Hepatocyte (in vitro differentiated cells): Measurements from ENCODE around the gene ZNF597.

Experiments used
- EZH2 ChIP-seq: fragments of 200-600 bp; sonication (generic); IDR thresholded peaks from 2 replicates; pipeline ENCODE4 v1.6.1; 2016; ENCODE audit warnings: antibody characterized with exemption, mild to moderate bottlenecking, borderline replicate concordance
- EZH2phosphoT487 ChIP-seq: fragments of 200-600 bp; sonication (generic); IDR thresholded peaks from one replicate; pipeline ENCODE4 v1.6.1; 2018; ENCODE audit warnings: antibody characterized with exemption, mild to moderate bottlenecking, low read depth, moderate library complexity; ENCODE audit not compliant: unreplicated experiment, severe bottlenecking
- TF ChIP-seq, protein P1 (sequence below): fragments of 200-600 bp; sonication (generic); IDR thresholded peaks from 2 replicates; pipeline ENCODE4 v1.5.1; 2016; ENCODE audit warnings: antibody characterized with exemption, mild to moderate bottlenecking; ENCODE audit not compliant: poor library complexity

DNA sequence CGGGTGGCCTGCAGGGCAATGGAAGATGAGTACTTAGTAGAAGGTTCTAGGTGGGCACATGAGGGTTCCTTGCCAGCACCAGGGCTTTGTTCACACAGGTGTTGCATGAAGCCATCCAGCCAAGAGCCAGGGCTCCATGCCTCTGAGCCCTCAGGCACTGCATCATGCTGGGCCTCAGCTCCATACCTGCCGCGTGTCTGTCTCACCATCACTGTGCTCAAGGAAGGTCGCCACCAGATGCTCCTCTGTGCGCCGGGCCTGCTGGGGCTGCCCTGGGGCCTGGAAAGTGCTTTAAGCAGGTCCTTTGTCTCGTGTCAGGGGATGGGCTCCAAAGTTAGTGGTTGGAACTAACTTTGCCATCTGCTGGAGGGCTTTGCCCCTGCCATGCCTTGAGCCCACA lies 26.4 kb upstream of the ZNF597 start:
- TF ChIP-seq, protein P1, sequence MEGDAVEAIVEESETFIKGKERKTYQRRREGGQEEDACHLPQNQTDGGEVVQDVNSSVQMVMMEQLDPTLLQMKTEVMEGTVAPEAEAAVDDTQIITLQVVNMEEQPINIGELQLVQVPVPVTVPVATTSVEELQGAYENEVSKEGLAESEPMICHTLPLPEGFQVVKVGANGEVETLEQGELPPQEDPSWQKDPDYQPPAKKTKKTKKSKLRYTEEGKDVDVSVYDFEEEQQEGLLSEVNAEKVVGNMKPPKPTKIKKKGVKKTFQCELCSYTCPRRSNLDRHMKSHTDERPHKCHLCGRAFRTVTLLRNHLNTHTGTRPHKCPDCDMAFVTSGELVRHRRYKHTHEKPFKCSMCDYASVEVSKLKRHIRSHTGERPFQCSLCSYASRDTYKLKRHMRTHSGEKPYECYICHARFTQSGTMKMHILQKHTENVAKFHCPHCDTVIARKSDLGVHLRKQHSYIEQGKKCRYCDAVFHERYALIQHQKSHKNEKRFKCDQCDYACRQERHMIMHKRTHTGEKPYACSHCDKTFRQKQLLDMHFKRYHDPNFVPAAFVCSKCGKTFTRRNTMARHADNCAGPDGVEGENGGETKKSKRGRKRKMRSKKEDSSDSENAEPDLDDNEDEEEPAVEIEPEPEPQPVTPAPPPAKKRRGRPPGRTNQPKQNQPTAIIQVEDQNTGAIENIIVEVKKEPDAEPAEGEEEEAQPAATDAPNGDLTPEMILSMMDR: no peak
- TF ChIP-seq EZH2 (no peak), EZH2phosphoT487 (no peak)
